ENCODE data around the gene TSPY1.
"Not testable (repeated sequence)": the region's sequence is repeated elsewhere in the genome, so short reads cannot be mapped to it uniquely, and the experiment has no call there.

Gene TSPY1

GRCh38 chrY:9466655-9467054 is at the start of gene TSPY1:
Gene TSPY1, plus strand, starts transcription at chrY:9466955. Its CDS starts 46 bp downstream, at chrY:9467001.
- not testable (repeated sequence) for DNase-seq (ENCODE audit: low read depth)

- DNase-seq (ENCODE audit: low read depth) = not testable (repeated sequence)
Observed at GRCh38 chrY:9486967-9487366, 20.2 kb downstream of the TSPY1 start, which contains the start of gene TSPY9. Gene TSPY9, plus strand, starts transcription at chrY:9487267. Its CDS starts 46 bp downstream, at chrY:9487313.

- not testable (repeated sequence) for DNase-seq (ENCODE audit: low read depth)
Observed at GRCh38 chrY:9504396-9504795, 37.6 kb downstream of the TSPY1 start.

GRCh38 chrY:9516287-9516686 is 49.5 kb downstream of the TSPY1 start:
- DNase-seq (ENCODE audit: low read depth) = not testable (repeated sequence)

Measured in stimulated activated CD8-positive, alpha-beta memory T cell treated with anti-CD3 and anti-CD28 coated beads, Interleukin-12 subunit alpha, Interleukin-12 subunit beta, amount 100 ng/mL, for 1 hour (primary cell).